DOHH2 (cell line): ENCODE data around the gene CPNE5.

Experiments
- CTCF ChIP-seq: fragments of 200-600 bp; sonication (generic); IDR thresholded peaks from one replicate; pipeline ENCODE4 v1.5.1; 2014; ENCODE audit warnings: antibody characterized with exemption, mild to moderate bottlenecking, low read depth, low read length; ENCODE audit not compliant: poor library complexity, severe bottlenecking
- EZH2phosphoT487 ChIP-seq: fragments of 200-600 bp; sonication (generic); IDR thresholded peaks from 2 replicates; pipeline ENCODE4 v1.6.1; 2017; ENCODE audit warnings: borderline replicate concordance, mild to moderate bottlenecking, antibody characterized with exemption, low read length, moderate library complexity, mixed read lengths

GRCh38 chr6:36730424-36731380 lies 108.5 kb downstream of the CPNE5 start:
- TF ChIP-seq CTCF (no peak), EZH2phosphoT487 (no peak)
